ENCODE measurements around the gene SLC25A44. TPM values are rescaled to one million over a fixed set of nuclear protein-coding genes. Genes with fewer than 3 reads are reported as not detected.

The SLC25A44 gene
- total RNA-seq, 1 donor from 2014 or later, result 21.3 TPM

DNA sequence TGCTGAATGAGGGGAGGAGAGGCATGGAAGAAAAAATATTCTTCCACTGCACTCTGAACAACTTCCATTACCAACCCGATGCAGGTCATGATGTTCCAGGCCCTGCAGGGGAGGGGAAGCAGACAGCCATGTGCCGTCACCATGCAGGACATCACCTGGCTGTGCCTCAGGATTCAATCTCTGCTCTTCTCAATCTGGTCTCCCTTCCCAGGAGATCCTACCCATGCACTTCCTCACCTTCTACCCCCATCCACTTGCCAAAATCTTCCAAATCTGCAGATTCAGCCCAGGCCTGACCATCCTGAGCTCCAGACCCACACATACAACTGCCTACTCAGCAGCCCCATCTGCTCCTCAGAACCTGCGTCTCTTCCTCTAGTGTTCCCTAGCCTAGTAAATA, 59.7 kb downstream of the SLC25A44 start:
- Histone ChIP-seq H3K27me3 (ENCODE audit: insufficient read depth, low read length) (no peaks in the 10 kb centered on the region), H3K4me3 (ENCODE audit: insufficient read depth, low read depth, low read length) (no peak overlapping the region), H3K4me2 (ENCODE audit: low read length) (no peak overlapping the region), H3K4me1 (ENCODE audit: insufficient read depth, low read length) (no peaks in the 10 kb centered on the region), H3K36me3 (ENCODE audit: insufficient read depth, low read length) (peaks cover 56% of the 10 kb centered on the region), H2AFZ (ENCODE audit: low read depth, low read length) (no peak overlapping the region), H3K27ac (ENCODE audit: low read depth, low read length) (no peak overlapping the region), H3K79me2 (ENCODE audit: insufficient read depth, low read length) (no peaks in the 10 kb centered on the region), H3K9me3 (ENCODE audit: insufficient read depth, low read depth, low read length) (no peaks in the 10 kb centered on the region), H4K20me1 (ENCODE audit: insufficient read depth, low read length) (peaks cover 50% of the 10 kb centered on the region), H3K9ac (ENCODE audit: low read length) (no peak overlapping the region)
- no peak overlapping the region for H3K4me3 Mint-ChIP-seq (ENCODE audit: unreplicated experiment)
- no peak overlapping the region for H3K27ac Mint-ChIP-seq (ENCODE audit: unreplicated experiment)
- H3K27me3 Mint-ChIP-seq (ENCODE audit: low read depth, unreplicated experiment), result no peaks in the 10 kb centered on the region
- TF ChIP-seq EZH2 (IDR thresholded peaks at IDR 0.05; ENCODE audit: insufficient read depth, low read length), result no peak
- TF ChIP-seq, protein P1, sequence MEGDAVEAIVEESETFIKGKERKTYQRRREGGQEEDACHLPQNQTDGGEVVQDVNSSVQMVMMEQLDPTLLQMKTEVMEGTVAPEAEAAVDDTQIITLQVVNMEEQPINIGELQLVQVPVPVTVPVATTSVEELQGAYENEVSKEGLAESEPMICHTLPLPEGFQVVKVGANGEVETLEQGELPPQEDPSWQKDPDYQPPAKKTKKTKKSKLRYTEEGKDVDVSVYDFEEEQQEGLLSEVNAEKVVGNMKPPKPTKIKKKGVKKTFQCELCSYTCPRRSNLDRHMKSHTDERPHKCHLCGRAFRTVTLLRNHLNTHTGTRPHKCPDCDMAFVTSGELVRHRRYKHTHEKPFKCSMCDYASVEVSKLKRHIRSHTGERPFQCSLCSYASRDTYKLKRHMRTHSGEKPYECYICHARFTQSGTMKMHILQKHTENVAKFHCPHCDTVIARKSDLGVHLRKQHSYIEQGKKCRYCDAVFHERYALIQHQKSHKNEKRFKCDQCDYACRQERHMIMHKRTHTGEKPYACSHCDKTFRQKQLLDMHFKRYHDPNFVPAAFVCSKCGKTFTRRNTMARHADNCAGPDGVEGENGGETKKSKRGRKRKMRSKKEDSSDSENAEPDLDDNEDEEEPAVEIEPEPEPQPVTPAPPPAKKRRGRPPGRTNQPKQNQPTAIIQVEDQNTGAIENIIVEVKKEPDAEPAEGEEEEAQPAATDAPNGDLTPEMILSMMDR (IDR thresholded peaks at IDR 0.05; ENCODE audit: insufficient read depth, low read depth, low read length), result no peak
- H3K9me3 Mint-ChIP-seq (ENCODE audit: unreplicated experiment), result no peaks in the 10 kb centered on the region
- FAIRE-seq, result no peak
- peaks cover 16% of the 10 kb centered on the region for H3K36me3 Mint-ChIP-seq (ENCODE audit: low read depth, unreplicated experiment)
- peaks cover 2% of the 10 kb centered on the region for H3K4me1 Mint-ChIP-seq (ENCODE audit: low read depth, unreplicated experiment)
- DNase-seq (ENCODE audit: low read depth), result no peak

DNA sequence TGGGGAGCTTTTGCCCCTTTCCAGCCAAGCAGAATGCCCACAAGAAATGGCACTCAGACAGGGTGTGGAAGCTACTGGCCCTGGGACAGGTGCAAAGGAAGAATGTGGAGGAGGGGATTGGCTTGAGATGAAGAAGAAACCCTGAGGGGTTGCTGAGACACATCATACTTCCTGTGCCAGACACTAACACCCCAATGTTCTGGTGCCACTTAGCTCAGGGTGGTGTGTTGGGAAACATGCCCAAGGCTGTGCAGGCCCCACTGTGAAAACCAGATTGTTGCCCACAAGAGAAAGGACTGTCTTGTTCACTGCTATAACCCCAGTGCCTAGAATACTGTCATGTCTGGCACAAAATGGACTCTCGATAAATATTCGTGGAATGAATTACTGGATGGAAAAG, 63.8 kb downstream of the SLC25A44 start:
- Histone ChIP-seq H3K4me3 (ENCODE audit: insufficient read depth, low read depth, low read length) (no peak overlapping the region), H4K20me1 (ENCODE audit: insufficient read depth, low read length) (peaks cover 63% of the 10 kb centered on the region), H2AFZ (ENCODE audit: low read depth, low read length) (no peak overlapping the region), H3K27ac (ENCODE audit: low read depth, low read length) (no peak overlapping the region), H3K4me2 (ENCODE audit: low read length) (no peak overlapping the region), H3K9ac (ENCODE audit: low read length) (no peak overlapping the region), H3K9me3 (ENCODE audit: insufficient read depth, low read depth, low read length) (no peaks in the 10 kb centered on the region), H3K79me2 (ENCODE audit: insufficient read depth, low read length) (peaks cover 9% of the 10 kb centered on the region), H3K4me1 (ENCODE audit: insufficient read depth, low read length) (peaks cover 5% of the 10 kb centered on the region), H3K36me3 (ENCODE audit: insufficient read depth, low read length) (peaks cover 52% of the 10 kb centered on the region), H3K27me3 (ENCODE audit: insufficient read depth, low read length) (no peaks in the 10 kb centered on the region)
- peaks cover 25% of the 10 kb centered on the region for H3K36me3 Mint-ChIP-seq (ENCODE audit: low read depth, unreplicated experiment)
- no peaks in the 10 kb centered on the region for H3K27me3 Mint-ChIP-seq (ENCODE audit: low read depth, unreplicated experiment)
- H3K9me3 Mint-ChIP-seq (ENCODE audit: unreplicated experiment), result no peaks in the 10 kb centered on the region
- DNase-seq (ENCODE audit: low read depth), result no peak
- H3K27ac Mint-ChIP-seq (ENCODE audit: unreplicated experiment), result no peak overlapping the region
- no peak for TF ChIP-seq EZH2 (IDR thresholded peaks at IDR 0.05; ENCODE audit: insufficient read depth, low read length)
- TF ChIP-seq, protein P1 (IDR thresholded peaks at IDR 0.05; ENCODE audit: insufficient read depth, low read depth, low read length), result no peak
- H3K4me1 Mint-ChIP-seq (ENCODE audit: low read depth, unreplicated experiment), result peaks cover 2% of the 10 kb centered on the region
- FAIRE-seq, result no peak
- H3K4me3 Mint-ChIP-seq (ENCODE audit: unreplicated experiment), result no peak overlapping the region

DNA sequence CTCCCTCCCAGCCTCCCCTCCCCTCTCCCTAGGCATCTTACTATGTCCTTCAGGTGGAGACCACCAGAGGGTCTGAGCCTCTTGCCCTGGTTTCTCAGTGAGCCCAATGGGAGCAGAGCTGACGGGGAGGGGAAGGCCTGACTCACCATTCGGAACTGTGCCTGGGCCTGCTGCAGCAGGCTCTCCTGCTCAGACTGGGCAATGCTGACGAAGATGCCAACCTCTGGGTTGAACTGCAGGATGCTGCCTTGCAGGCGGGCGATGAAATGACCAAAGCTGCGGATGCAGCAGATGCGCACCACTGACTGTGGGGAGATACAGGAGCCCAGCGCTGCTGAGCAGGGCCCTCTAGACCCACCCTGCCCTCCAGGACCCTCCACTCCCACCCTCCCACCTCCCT, 65.0 kb downstream of the SLC25A44 start:
- Histone ChIP-seq H4K20me1 (ENCODE audit: insufficient read depth, low read length) (peaks cover 72% of the 10 kb centered on the region), H3K9ac (ENCODE audit: low read length) (no peak overlapping the region), H3K27me3 (ENCODE audit: insufficient read depth, low read length) (no peaks in the 10 kb centered on the region), H2AFZ (ENCODE audit: low read depth, low read length) (no peak overlapping the region), H3K79me2 (ENCODE audit: insufficient read depth, low read length) (peaks cover 9% of the 10 kb centered on the region), H3K9me3 (ENCODE audit: insufficient read depth, low read depth, low read length) (no peaks in the 10 kb centered on the region), H3K4me2 (ENCODE audit: low read length) (no peak overlapping the region), H3K4me1 (ENCODE audit: insufficient read depth, low read length) (peaks cover 15% of the 10 kb centered on the region), H3K36me3 (ENCODE audit: insufficient read depth, low read length) (peaks cover 48% of the 10 kb centered on the region), H3K4me3 (ENCODE audit: insufficient read depth, low read depth, low read length) (no peak overlapping the region), H3K27ac (ENCODE audit: low read depth, low read length) (no peak overlapping the region)
- Mint-ChIP-seq H3K27me3 (ENCODE audit: low read depth, unreplicated experiment) (no peaks in the 10 kb centered on the region), H3K4me1 (ENCODE audit: low read depth, unreplicated experiment) (peaks cover 4% of the 10 kb centered on the region), H3K4me3 (ENCODE audit: unreplicated experiment) (no peak overlapping the region), H3K36me3 (ENCODE audit: low read depth, unreplicated experiment) (peaks cover 32% of the 10 kb centered on the region), H3K27ac (ENCODE audit: unreplicated experiment) (no peak overlapping the region), H3K9me3 (ENCODE audit: unreplicated experiment) (no peaks in the 10 kb centered on the region)
- DNase-seq (ENCODE audit: low read depth) (no peak), FAIRE-seq (no peak)
- no peak for TF ChIP-seq EZH2 (IDR thresholded peaks at IDR 0.05; ENCODE audit: insufficient read depth, low read length)
- TF ChIP-seq, protein P1 (IDR thresholded peaks at IDR 0.05; ENCODE audit: insufficient read depth, low read depth, low read length), result no peak

Measured in astrocyte (in vitro differentiated cells and primary cell).